ENCODE results near the gene PMEPA1. TPM values are rescaled to one million over a fixed set of nuclear protein-coding genes. Genes with fewer than 3 reads are reported as not detected.
"Not testable (repeated sequence)": the region's sequence is repeated elsewhere in the genome, so short reads cannot be mapped to it uniquely, and the experiment has no call there.

The PMEPA1 gene
- total and polyA plus RNA-seq, 2 donors = 1.0 to 5.1 TPM

- no peak for DNase-seq (ENCODE audit: low read depth in 6 of 9, low spot score in 9 of 9)
- Histone ChIP-seq H3K27me3 (ENCODE audit: control insufficient read depth in 2 of 2, insufficient read depth in 1 of 2, low read length in 1 of 2) (peaks cover 23% of the 10 kb centered on the region in 2 donors), H3K36me3 (ENCODE audit: control insufficient read depth in 2 of 2, insufficient read depth in 2 of 2, low read length in 1 of 2) (no peaks in the 10 kb centered on the region), H3K4me3 (ENCODE audit: low read length in 2 of 2) (peak overlapping the region in 1 of 2 donors; percentile 22), H3K9me3 (ENCODE audit: control insufficient read depth in 2 of 2, insufficient read depth in 1 of 2, low read length in 1 of 2) (peaks cover 0 to 6% of the 10 kb centered on the region in 2 donors), H3K4me1 (ENCODE audit: control insufficient read depth in 2 of 2, insufficient read depth in 2 of 2, low read length in 2 of 2) (peaks cover 14 to 27% of the 10 kb centered on the region in 2 donors), H3K27ac (ENCODE audit: low read depth in 1 of 2, low read length in 1 of 2) (peak overlapping the region in 1 of 2 donors; percentile 25)
- 16% methylated on average over 4 of the region's 4 CpGs for WGBS
Measured at GRCh38 chr20:57630061-57630460, 79.8 kb downstream of the PMEPA1 start.

GRCh38 chr20:57629491-57629901, 80.3 kb downstream of the PMEPA1 start:
- not testable (repeated sequence) for H3K36me3 ChIP-seq (ENCODE audit: control insufficient read depth in 2 of 2, insufficient read depth in 2 of 2, low read length in 1 of 2); DNase-seq (ENCODE audit: low read depth in 6 of 9, low spot score in 9 of 9); H3K4me3 ChIP-seq (ENCODE audit: low read length in 2 of 2); H3K9me3 ChIP-seq (ENCODE audit: control insufficient read depth in 2 of 2, insufficient read depth in 1 of 2, low read length in 1 of 2)
- H3K4me1 ChIP-seq (ENCODE audit: control insufficient read depth in 2 of 2, insufficient read depth in 2 of 2, low read length in 2 of 2) = peaks cover 12 to 24% of the 10 kb centered on the region in 2 donors
- H3K27me3 ChIP-seq (ENCODE audit: control insufficient read depth in 2 of 2, insufficient read depth in 1 of 2, low read length in 1 of 2) = peaks cover 19 to 23% of the 10 kb centered on the region in 2 donors
- peak overlapping the region in 1 of 2 donors; percentile 25 for H3K27ac ChIP-seq (ENCODE audit: low read depth in 1 of 2, low read length in 1 of 2)
- 22% methylated on average over 9 of the region's 9 CpGs for WGBS

DNA sequence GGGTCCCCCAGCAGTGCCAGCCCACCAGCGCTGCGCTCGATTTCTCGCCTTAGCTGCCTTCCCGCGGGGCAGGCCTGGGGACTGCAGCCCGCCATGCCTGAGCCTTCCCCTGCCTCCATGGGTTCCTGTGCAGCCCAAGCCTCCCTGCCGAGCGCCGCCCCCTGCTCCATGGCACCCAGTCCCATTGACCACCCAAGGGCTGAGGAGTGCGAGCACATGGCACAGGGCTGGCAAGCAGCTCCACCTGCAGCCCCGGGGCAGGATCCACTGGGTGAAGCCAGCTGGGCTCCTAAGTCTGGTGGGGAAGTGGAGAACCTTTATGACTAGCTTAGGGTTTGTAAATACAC, 80.9 kb downstream of the PMEPA1 start:
- H3K27me3 ChIP-seq (ENCODE audit: control insufficient read depth in 2 of 2, insufficient read depth in 1 of 2, low read length in 1 of 2) = peaks cover 17 to 23% of the 10 kb centered on the region in 2 donors
- not testable (repeated sequence) for H3K36me3 ChIP-seq (ENCODE audit: control insufficient read depth in 2 of 2, insufficient read depth in 2 of 2, low read length in 1 of 2); H3K9me3 ChIP-seq (ENCODE audit: control insufficient read depth in 2 of 2, insufficient read depth in 1 of 2, low read length in 1 of 2); DNase-seq (ENCODE audit: low read depth in 6 of 9, low spot score in 9 of 9); H3K4me3 ChIP-seq (ENCODE audit: low read length in 2 of 2)
- H3K4me1 ChIP-seq (ENCODE audit: control insufficient read depth in 2 of 2, insufficient read depth in 2 of 2, low read length in 2 of 2) = peaks cover 9 to 20% of the 10 kb centered on the region in 2 donors
- 97% methylated on average over 12 of the region's 12 CpGs for WGBS
- H3K27ac ChIP-seq (ENCODE audit: low read depth in 1 of 2, low read length in 1 of 2) = peak overlapping the region; percentile 90 to 94

DNA sequence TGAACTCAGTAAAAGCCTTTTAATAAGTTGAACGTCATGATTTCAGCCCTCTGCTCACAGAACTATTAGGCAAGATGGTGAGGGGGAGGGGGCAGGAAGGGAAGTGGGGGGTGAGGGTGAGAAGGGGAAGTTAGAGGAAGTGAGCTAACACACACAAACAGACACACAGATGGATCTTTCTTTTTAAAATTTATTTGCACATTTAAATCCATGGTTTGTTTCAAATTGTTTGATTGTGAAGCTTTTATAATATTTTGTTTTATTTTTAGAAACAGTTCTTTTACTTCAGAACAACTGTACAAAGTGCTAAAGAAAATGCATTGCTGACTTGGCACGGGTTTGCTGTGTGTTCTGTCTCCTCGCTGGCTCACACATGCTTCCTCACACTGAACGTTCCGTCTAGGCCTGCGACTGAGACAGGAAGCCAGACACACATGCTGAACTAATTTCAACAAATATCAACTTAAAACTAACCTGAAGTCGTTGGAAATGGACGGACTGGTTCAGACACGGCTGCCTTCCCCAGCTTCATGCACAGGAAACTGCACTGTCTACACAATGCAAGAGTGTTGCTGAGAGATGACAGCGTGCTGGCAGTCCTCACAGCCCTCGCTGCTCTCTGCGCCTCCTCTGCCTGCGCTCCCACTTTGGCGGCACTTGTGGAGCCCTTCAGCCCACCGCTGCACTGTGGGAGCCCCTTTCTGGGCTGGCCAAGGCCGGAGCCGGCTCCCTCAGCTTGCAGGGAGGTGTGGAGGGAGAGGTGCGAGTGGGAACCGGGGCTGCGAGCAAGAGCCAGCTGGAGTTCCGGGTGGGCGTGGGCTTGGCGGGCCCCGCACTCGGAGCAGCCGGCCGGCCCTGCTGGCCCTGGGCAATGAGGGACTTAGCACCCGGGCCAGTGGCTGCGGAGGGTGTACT, 81.5 kb downstream of the PMEPA1 start:
- WGBS = 59% methylated on average over 29 of the region's 29 CpGs
- H3K4me3 ChIP-seq (ENCODE audit: low read length in 2 of 2) = no peak overlapping the region
- H3K4me1 ChIP-seq (ENCODE audit: control insufficient read depth in 2 of 2, insufficient read depth in 2 of 2, low read length in 2 of 2) = peaks cover 9 to 17% of the 10 kb centered on the region in 2 donors

GRCh38 chr20:57627339-57627738, 82.5 kb downstream of the PMEPA1 start:
- H3K27ac ChIP-seq (ENCODE audit: low read depth in 1 of 2, low read length in 1 of 2) = peak overlapping the region in 1 of 2 donors; percentile 1
- H3K9me3 ChIP-seq (ENCODE audit: control insufficient read depth in 2 of 2, insufficient read depth in 1 of 2, low read length in 1 of 2) = peaks cover 0 to 8% of the 10 kb centered on the region in 2 donors
- no peaks in the 10 kb centered on the region for H3K36me3 ChIP-seq (ENCODE audit: control insufficient read depth in 2 of 2, insufficient read depth in 2 of 2, low read length in 1 of 2)
- 93% methylated on average over 2 of the region's 2 CpGs for WGBS
- peaks cover 17 to 20% of the 10 kb centered on the region in 2 donors for H3K27me3 ChIP-seq (ENCODE audit: control insufficient read depth in 2 of 2, insufficient read depth in 1 of 2, low read length in 1 of 2)
- no peak for DNase-seq (ENCODE audit: low read depth in 6 of 9, low spot score in 9 of 9)
- H3K4me1 ChIP-seq (ENCODE audit: control insufficient read depth in 2 of 2, insufficient read depth in 2 of 2, low read length in 2 of 2) = peaks cover 9 to 18% of the 10 kb centered on the region in 2 donors
- H3K4me3 ChIP-seq (ENCODE audit: low read length in 2 of 2) = no peak overlapping the region

More for the DNA sequence above, 81.5 kb downstream of the PMEPA1 start:
- peak in 7 of 9 donors; percentile 30 to 82 (median 55) for DNase-seq (ENCODE audit: low read depth in 6 of 9, low spot score in 9 of 9)
- Histone ChIP-seq H3K36me3 (ENCODE audit: control insufficient read depth in 2 of 2, insufficient read depth in 2 of 2, low read length in 1 of 2) (no peaks in the 10 kb centered on the region), H3K27ac (ENCODE audit: low read depth in 1 of 2, low read length in 1 of 2) (peak overlapping the region; percentile 90 to 94), H3K9me3 (ENCODE audit: control insufficient read depth in 2 of 2, insufficient read depth in 1 of 2, low read length in 1 of 2) (peaks cover 0 to 8% of the 10 kb centered on the region in 2 donors), H3K27me3 (ENCODE audit: control insufficient read depth in 2 of 2, insufficient read depth in 1 of 2, low read length in 1 of 2) (peaks cover 17 to 22% of the 10 kb centered on the region in 2 donors)

DNA sequence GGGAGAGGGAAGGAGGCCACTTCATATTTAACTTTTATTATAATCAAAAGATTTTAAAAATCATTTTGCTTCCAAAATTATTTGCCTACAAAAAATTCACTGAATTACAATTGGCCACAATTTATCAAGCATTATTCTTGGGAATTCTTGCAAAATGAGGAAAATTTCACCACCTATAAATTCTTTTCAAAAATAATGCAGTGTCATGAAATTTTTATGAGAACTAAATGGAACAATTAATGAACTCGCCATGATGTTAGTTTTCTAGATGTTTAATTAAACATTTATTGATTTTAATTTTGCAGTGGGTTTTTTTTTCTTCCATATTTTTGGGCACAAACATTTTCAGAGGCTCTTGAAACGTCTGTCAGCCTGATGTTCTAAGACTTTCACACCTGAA, 83.8 kb downstream of the PMEPA1 start:
- Histone ChIP-seq H3K9me3 (ENCODE audit: control insufficient read depth in 2 of 2, insufficient read depth in 1 of 2, low read length in 1 of 2) (peaks cover 0 to 8% of the 10 kb centered on the region in 2 donors), H3K27ac (ENCODE audit: low read depth in 1 of 2, low read length in 1 of 2) (no peak overlapping the region), H3K36me3 (ENCODE audit: control insufficient read depth in 2 of 2, insufficient read depth in 2 of 2, low read length in 1 of 2) (no peaks in the 10 kb centered on the region), H3K4me1 (ENCODE audit: control insufficient read depth in 2 of 2, insufficient read depth in 2 of 2, low read length in 2 of 2) (peaks cover 20 to 31% of the 10 kb centered on the region in 2 donors), H3K27me3 (ENCODE audit: control insufficient read depth in 2 of 2, insufficient read depth in 1 of 2, low read length in 1 of 2) (peaks cover 8% of the 10 kb centered on the region in 2 donors), H3K4me3 (ENCODE audit: low read length in 2 of 2) (no peak overlapping the region)
- DNase-seq (ENCODE audit: low read depth in 6 of 9, low spot score in 9 of 9) = no peak
- 97% methylated on average over 2 of the region's 2 CpGs for WGBS

DNA sequence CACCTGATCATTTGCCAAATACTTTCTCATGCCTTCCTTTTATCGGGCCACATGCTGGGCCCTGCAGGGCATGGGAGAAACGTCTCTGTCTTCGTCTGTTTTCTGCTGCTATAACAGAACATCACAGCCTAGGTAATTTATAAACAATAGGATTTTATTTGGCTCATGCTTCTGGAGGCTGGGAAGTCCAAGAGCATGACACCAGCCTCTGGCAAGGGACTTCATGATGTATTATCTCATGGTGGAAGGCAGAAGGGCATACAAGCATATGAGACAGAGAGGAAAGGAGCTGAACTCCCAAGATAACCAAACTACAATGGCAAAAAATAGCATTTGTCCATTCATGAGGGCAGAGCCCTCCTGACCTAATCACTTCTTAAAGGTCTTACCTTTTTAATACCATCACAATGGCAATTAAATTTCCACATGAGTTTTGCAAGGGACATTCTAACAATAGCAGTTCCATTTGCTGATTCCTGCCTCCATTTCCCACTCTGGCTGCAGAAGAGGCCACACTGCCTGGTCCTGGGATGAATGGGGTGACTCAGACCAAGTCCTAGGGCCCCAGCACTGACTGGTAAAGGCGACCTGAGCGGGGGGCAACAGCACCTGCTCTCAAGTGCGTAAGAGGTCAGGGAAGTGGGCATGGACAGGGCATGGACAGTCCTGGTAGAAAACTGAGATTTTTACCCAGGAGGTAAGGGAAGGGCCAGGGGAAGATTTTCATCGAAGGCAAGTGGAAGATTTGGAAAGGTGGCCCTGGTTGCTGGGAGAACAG, 84.4 kb downstream of the PMEPA1 start:
- Histone ChIP-seq H3K27me3 (ENCODE audit: control insufficient read depth in 2 of 2, insufficient read depth in 1 of 2, low read length in 1 of 2) (peaks cover 4 to 7% of the 10 kb centered on the region in 2 donors), H3K27ac (ENCODE audit: low read depth in 1 of 2, low read length in 1 of 2) (no peak overlapping the region), H3K4me1 (ENCODE audit: control insufficient read depth in 2 of 2, insufficient read depth in 2 of 2, low read length in 2 of 2) (peaks cover 25 to 37% of the 10 kb centered on the region in 2 donors), H3K9me3 (ENCODE audit: control insufficient read depth in 2 of 2, insufficient read depth in 1 of 2, low read length in 1 of 2) (peaks cover 0 to 8% of the 10 kb centered on the region in 2 donors), H3K36me3 (ENCODE audit: control insufficient read depth in 2 of 2, insufficient read depth in 2 of 2, low read length in 1 of 2) (no peaks in the 10 kb centered on the region), H3K4me3 (ENCODE audit: low read length in 2 of 2) (no peak overlapping the region)
- DNase-seq (ENCODE audit: low read depth in 6 of 9, low spot score in 9 of 9) = no peak
- WGBS = 89% methylated on average over 7 of the region's 7 CpGs

GRCh38 chr20:57624124-57624523, 85.7 kb downstream of the PMEPA1 start:
- DNase-seq (ENCODE audit: low read depth in 6 of 9, low spot score in 9 of 9) = no peak
- Histone ChIP-seq H3K36me3 (ENCODE audit: control insufficient read depth in 2 of 2, insufficient read depth in 2 of 2, low read length in 1 of 2) (no peaks in the 10 kb centered on the region), H3K4me1 (ENCODE audit: control insufficient read depth in 2 of 2, insufficient read depth in 2 of 2, low read length in 2 of 2) (peaks cover 24 to 50% of the 10 kb centered on the region in 2 donors), H3K4me3 (ENCODE audit: low read length in 2 of 2) (no peak overlapping the region), H3K27me3 (ENCODE audit: control insufficient read depth in 2 of 2, insufficient read depth in 1 of 2, low read length in 1 of 2) (peaks cover 0 to 3% of the 10 kb centered on the region in 2 donors), H3K9me3 (ENCODE audit: control insufficient read depth in 2 of 2, insufficient read depth in 1 of 2, low read length in 1 of 2) (peaks cover 0 to 8% of the 10 kb centered on the region in 2 donors), H3K27ac (ENCODE audit: low read depth in 1 of 2, low read length in 1 of 2) (no peak overlapping the region)
- WGBS = 93% methylated on average over 3 of the region's 3 CpGs

Data from thymus (tissue), 11 donors.